Large intestine (tissue), 3 donors: ENCODE data around the gene MAML2. TPM values are rescaled to one million over a fixed set of nuclear protein-coding genes. Genes with fewer than 3 reads are reported as not detected.

Experiments used
- DNase-seq, 2 donors: peaks; one replicate each; pipeline versions ENCODE4 v3.0.0 to v3.0.0-alpha.2; 2013
- H3K27ac ChIP-seq: one replicate; pipeline ENCODE4 v1.5.1; 2013; ENCODE audit warnings: low read length
- H3K27me3 ChIP-seq: 2 replicates; pipeline ENCODE4 v1.6.1; 2013; ENCODE audit warnings: low read length; ENCODE audit not compliant: control insufficient read depth, insufficient read depth
- H3K36me3 ChIP-seq: 2 replicates; pipeline ENCODE4 v1.6.1; 2013; ENCODE audit warnings: low read length; ENCODE audit not compliant: control insufficient read depth, insufficient read depth
- H3K4me1 ChIP-seq: one replicate; pipeline ENCODE4 v1.6.1; 2013; ENCODE audit warnings: low read length; ENCODE audit not compliant: control insufficient read depth, insufficient read depth
- H3K4me3 ChIP-seq: one replicate; pipeline ENCODE4 v1.5.1; 2013; ENCODE audit warnings: low read length
- H3K9me3 ChIP-seq: one replicate; pipeline ENCODE4 v1.6.1; 2013; ENCODE audit warnings: mild to moderate bottlenecking, low read depth, low read length, moderate library complexity; ENCODE audit not compliant: control insufficient read depth
- WGBS: methylation state at CpG from one replicate; pipeline ENCODE4 v1.1.5; 2013; ENCODE audit warnings: low lambda C conversion rate; ENCODE audit not compliant: insufficient coverage; 5-methylcytosine and 5-hydroxymethylcytosine counted together
- polyA plus RNA-seq: library from polyadenylated mRNA; unstranded; fragments of 120-200 nt; gene quantifications from one replicate; pipeline ENCODE4 v1.2.1, GENCODE V29; 2013

The MAML2 gene
- polyA plus RNA-seq, 1 donor = 11.2 TPM

DNA sequence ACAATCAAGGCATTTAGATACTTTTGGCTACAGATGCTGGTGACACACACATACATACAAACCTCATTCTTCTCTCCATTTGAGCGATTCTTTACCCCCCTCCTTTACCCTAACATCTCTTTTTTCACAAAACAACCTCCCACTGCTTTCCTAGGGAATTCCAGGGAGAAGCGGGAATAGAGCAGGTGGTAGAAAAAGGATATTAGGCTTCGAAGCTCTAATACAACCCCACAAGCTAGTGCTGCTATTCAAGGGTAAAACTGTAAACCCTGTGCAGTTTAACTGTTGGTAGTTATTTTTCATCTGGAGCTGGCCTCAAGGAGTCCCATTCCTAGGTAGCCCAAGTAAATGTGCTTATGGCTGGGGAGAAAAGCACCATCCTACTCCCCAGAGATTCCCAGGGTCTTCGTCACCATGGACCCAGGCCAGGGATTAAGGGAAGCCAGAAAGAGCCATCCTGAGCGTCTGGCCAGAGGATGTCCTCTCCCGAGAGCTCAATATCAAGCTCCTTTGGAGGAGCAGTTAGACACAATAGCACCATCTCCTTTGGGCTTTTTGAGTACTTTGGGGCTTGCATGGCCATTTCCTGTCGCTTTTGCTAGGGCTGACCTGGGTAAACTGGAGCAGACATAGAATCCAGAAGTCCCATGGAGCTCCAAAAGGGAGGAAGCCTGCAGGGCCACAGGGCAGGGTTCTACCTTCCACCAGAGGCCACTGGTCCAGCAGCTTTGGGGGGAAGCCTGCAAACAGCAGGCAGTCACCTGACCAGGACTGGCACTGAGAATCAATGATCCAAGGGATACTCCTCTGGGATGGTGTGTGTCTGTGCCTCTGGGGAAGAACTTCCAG, 3.1 kb downstream of the MAML2 start:
- H3K27ac ChIP-seq = peak overlapping the region; percentile 84
- 94% methylated on average over 2 of the region's 7 CpGs for WGBS
- peaks cover 43% of the 10 kb centered on the region for H3K4me1 ChIP-seq
- H3K9me3 ChIP-seq = no peaks in the 10 kb centered on the region
- no peaks in the 10 kb centered on the region for H3K27me3 ChIP-seq
- DNase-seq = peak in 1 of 2 donors; percentile 34
- no peaks in the 10 kb centered on the region for H3K36me3 ChIP-seq
- peak overlapping the region; percentile 74 for H3K4me3 ChIP-seq

DNA sequence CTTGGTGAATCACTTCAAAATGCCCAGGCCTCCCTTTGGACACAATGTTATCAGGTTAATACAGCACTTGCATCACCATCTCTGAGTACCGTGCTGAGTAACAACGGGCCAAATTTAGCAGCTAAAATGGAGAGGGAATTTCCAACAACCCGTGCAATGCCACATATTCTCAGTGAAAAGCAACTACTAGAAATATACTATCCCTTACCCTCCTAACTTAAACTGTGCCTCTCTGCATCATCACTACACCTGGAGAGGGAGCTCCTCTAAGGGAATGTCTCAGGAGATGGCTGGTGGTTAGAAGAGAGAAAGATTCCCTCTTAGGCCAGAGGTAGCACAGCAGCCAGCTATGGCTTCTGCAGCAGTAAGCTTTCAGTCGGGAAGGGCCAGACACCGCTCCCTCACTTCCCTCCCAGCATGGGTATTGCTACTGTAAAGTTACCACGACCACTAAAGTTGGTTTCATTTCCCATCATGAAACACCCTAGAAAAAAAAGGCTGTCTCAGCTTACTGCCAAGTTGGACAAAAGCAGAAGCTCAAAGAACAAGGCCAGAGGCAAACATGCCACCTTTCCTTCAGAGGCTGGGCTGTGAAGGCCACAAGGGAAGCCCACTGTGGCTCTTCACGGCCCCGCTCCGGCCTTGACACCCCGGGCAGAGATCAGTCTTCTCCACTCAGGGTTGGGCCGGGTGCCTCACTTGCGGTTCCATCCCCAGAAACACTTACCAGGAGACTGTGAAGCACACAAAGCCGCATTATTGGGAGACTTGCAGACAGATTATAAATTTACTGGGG, 3.9 kb downstream of the MAML2 start:
- no CpG with 5 or more reads among the region's 13 CpGs for WGBS
- H3K27ac ChIP-seq = peak overlapping the region; percentile 84
- no peaks in the 10 kb centered on the region for H3K27me3 ChIP-seq
- peak in 1 of 2 donors; percentile 70 for DNase-seq
- no peaks in the 10 kb centered on the region for H3K9me3 ChIP-seq
- peak overlapping the region; percentile 8 for H3K4me3 ChIP-seq
- H3K36me3 ChIP-seq = no peaks in the 10 kb centered on the region
- H3K4me1 ChIP-seq = peaks cover 43% of the 10 kb centered on the region

DNA sequence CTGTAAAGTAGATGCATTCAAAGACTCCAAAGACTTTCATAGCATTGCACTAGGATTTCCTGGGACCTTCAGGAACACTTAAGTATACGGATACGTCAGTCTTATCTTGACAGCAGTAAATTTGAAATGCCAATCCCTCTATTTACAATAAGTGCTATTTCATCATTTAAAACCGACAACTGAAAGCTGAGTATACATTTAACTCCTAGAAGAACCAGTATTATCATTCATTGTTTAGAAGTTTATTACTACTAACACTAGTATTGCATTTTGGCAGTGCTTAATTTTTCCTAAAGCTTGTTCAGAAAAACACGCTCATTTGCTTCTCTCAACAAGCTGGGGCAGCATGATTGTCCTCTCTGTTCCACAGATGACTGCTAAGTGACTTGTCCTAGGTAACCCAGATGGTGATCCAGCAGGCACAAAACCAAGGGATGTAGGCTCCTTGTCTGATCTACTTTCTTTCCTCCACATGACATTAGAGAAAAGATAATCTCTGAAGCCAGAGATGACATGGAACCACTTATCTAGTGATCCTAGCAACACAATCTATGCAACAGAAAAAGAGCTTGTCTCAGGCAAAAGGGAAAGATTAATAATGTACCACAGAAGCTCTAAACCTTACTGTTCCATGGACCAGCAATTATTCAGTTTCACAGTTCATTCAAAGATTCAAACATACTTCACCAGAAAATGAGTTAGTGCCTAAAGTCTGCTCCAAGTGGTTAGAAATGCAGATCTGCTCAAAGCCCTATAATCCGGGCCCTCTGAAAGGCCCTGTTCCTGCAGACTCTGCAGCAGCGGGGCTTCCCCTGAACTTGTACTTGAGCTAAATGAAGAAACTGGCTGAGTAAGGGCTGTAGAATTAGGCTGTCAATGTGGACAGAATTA, 5.2 kb downstream of the MAML2 start:
- 39% methylated on average over 4 of the region's 6 CpGs for WGBS
- H3K4me1 ChIP-seq = peaks cover 47% of the 10 kb centered on the region
- peak overlapping the region; percentile 84 for H3K27ac ChIP-seq
- no peaks in the 10 kb centered on the region for H3K36me3 ChIP-seq
- H3K9me3 ChIP-seq = no peaks in the 10 kb centered on the region
- peak in 1 of 2 donors; percentile 73 for DNase-seq
- no peaks in the 10 kb centered on the region for H3K27me3 ChIP-seq
- no peak overlapping the region for H3K4me3 ChIP-seq

DNA sequence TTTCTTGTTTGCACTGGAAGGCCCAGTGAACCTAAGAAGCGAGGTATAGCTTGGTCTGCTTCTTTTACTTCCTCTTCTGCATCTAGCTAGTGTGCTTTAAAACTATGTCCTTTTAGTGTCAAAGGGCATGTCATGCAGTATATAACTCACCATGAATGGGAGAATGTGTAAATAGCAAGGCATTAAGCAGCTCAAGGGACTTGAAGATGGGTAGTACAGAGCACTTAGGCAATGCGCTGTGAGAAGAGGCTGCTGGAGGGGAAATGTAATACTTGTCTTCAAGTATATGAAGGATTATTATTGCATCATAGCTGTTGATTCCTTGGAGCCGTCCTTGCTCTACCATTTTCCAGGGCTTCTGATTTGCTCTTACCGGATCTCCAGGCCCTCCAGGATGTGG, 7.6 kb downstream of the MAML2 start:
- H3K27ac ChIP-seq = no peak overlapping the region
- DNase-seq = peak in 1 of 2 donors; percentile 37

DNA sequence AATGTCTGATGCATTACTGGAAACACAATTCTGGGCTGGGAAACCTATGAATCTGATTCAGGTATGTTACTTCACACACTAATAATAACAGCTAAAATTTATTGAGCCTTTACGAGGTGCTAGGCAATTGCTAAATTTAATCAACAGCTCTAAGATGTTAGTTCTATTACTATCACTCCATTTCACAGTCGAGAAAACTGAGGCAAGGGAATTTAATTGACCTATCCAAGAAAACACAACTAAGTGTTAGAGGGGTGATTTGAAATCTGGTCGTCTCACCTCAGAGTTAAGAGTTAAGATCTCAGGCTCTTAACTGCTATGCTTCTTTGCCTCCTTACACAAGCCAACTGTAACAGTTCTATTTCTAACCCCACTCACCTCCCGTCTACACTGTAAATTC, 8.8 kb downstream of the MAML2 start:
- WGBS = 100% methylated on average over 1 of the region's 4 CpGs

More for the DNA sequence above, 7.6 kb downstream of the MAML2 start:
- Histone ChIP-seq H3K4me1 (peaks cover 51% of the 10 kb centered on the region), H3K27me3 (no peaks in the 10 kb centered on the region), H3K36me3 (no peaks in the 10 kb centered on the region), H3K9me3 (no peaks in the 10 kb centered on the region), H3K4me3 (no peak overlapping the region)
- WGBS = no CpG with 5 or more reads among the region's 4 CpGs

DNA sequence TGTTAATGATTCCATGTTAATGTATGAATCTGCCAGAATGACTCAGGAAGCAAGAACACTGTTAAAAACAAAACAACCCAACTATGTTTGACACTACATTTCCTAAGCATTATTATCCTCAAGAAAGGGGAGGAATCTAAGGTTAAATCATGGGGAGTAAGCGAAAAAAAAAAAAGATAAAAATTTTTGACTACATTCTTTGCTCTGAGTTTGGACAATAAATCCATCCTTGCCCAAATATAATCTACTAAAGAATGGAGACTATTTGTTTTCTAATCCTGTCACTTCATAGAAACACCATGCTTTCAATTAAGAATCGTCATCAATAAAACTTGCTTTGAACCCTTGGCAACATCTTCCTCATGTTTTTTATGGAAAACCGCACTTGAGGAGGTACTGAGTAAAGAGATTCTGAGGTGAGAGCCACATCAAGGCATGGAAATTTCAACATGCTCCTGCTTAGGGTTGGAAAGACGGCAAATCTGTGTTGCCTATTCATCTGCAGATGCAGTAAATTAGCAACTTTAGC, 9.7 kb downstream of the MAML2 start:
- peaks cover 37% of the 10 kb centered on the region for H3K4me1 ChIP-seq

More for the DNA sequence above, 8.8 kb downstream of the MAML2 start:
- DNase-seq = no peak
- H3K9me3 ChIP-seq = no peaks in the 10 kb centered on the region
- no peaks in the 10 kb centered on the region for H3K36me3 ChIP-seq
- no peaks in the 10 kb centered on the region for H3K27me3 ChIP-seq
- H3K27ac ChIP-seq = no peak overlapping the region
- H3K4me1 ChIP-seq = peaks cover 42% of the 10 kb centered on the region
- H3K4me3 ChIP-seq = no peak overlapping the region

DNA sequence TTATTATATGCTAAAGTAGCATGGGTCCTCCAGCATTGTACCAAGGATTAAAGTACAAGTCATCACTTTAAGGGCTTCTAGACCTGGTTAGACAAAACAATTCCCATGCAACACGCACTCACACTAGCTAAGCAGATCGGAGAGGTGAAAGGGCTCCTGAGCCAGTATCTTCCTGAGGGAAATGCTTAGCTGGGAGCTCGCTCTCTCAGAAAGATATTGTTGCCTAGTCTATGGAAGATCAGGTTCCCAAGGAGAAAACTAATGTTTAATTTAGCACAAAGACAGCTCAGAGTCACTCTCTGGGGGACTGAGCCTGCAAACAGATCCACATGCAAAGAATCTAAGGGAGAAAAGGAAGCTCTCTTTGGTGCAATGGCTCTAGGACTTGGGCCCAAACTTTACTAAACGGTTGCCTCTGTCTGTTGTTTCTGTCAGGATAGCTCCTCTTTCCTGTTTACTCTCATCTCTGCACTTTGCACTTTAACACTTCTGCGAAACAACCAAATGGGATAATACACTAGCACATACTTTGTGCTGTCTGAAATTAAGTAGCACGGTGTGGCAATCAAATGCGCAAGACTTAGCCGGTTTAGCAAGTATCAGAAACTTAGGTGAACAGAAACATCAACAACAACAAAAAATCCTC, 10.7 kb downstream of the MAML2 start:
- Histone ChIP-seq H3K9me3 (no peaks in the 10 kb centered on the region), H3K4me1 (peaks cover 28% of the 10 kb centered on the region), H3K27ac (peak overlapping the region; percentile 55), H3K36me3 (no peaks in the 10 kb centered on the region), H3K27me3 (no peaks in the 10 kb centered on the region), H3K4me3 (no peak overlapping the region)
- WGBS = 0% methylated on average over 1 of the region's 8 CpGs
- peak in 1 of 2 donors; percentile 75 for DNase-seq

More for the DNA sequence above, 9.7 kb downstream of the MAML2 start:
- Histone ChIP-seq H3K9me3 (no peaks in the 10 kb centered on the region), H3K36me3 (no peaks in the 10 kb centered on the region), H3K27me3 (no peaks in the 10 kb centered on the region), H3K27ac (peak overlapping the region; percentile 55), H3K4me3 (no peak overlapping the region)
- DNase-seq = no peak
- 90% methylated on average over 2 of the region's 4 CpGs for WGBS

DNA sequence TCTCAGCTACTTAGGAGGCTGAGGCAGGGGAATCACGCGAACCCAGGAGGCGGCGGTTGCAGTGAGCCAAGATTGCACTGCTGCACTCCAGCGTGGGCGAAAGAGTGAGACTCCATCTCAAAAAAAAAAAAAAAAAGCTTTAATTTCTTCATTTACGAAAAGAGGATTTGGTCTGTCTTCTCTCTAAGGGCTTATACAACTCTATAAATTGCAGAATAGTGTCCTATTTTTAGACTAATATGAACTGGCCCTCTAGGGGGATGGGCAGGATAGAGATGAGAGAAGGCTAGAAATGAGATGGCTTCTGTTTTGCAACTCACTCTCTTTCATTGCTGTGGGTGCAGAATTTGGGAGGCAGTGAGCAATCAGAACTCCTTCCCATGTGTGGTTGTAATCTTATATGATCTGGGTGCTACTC, 11.3 kb downstream of the MAML2 start:
- Histone ChIP-seq H3K9me3 (no peaks in the 10 kb centered on the region), H3K27ac (peak overlapping the region; percentile 55), H3K36me3 (no peaks in the 10 kb centered on the region), H3K4me1 (peaks cover 22% of the 10 kb centered on the region), H3K4me3 (no peak overlapping the region), H3K27me3 (no peaks in the 10 kb centered on the region)
- DNase-seq = no peak
- WGBS = 100% methylated on average over 1 of the region's 7 CpGs

DNA sequence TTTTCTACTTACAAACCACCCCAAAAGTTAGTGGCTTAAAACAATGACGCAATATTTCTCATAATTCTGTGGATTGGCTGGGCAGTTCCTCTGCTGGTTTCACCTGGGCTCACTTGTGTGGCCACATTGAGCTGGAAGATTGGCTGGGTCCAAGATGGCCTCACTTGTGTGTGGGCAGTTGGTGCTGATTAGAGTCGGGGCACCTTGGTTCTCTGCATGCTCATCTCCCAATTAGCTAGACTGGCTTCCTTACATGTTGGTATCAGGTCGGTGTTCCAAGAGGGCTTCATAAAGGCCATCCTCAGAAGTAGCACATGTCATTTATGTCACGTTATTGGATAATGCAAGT, 12.5 kb downstream of the MAML2 start:
- Histone ChIP-seq H3K9me3 (no peaks in the 10 kb centered on the region), H3K4me3 (no peak overlapping the region), H3K27ac (no peak overlapping the region), H3K27me3 (no peaks in the 10 kb centered on the region), H3K36me3 (no peaks in the 10 kb centered on the region), H3K4me1 (peaks cover 19% of the 10 kb centered on the region)
- no peak for DNase-seq
- no CpG with 5 or more reads among the region's 4 CpGs for WGBS
